Left lobe of liver (tissue), 2 donors: ENCODE results near the gene BCKDHA. TPM values are rescaled to one million over a fixed set of nuclear protein-coding genes. Genes with fewer than 3 reads are reported as not detected.
"Not testable (repeated sequence)": the region's sequence is repeated elsewhere in the genome, so short reads cannot be mapped to it uniquely, and the experiment has no call there.

Experiments
- ATAC-seq: fragments of 200-7000 bp; cut with Tn5 transposase; one replicate; pipeline ENCODE4 v1.9.1; 2020; ENCODE audit warnings: mild to moderate bottlenecking, moderate library complexity
- DNase-seq: peaks from one replicate; pipeline ENCODE4 v3.0.0-alpha.2; 2020; ENCODE audit warnings: low spot score
- total RNA-seq: library from RNA; stranded (reverse); gene quantifications from one replicate; pipeline ENCODE4 v1.2.1, GENCODE V29; 2021
- donor health status: DM: no; HTN: no; CAD: no; lungs with moderate emphysema.
- donor health status: DM: no; HTN: yes; CAD: no.

Gene BCKDHA
- total RNA-seq, 1 donor from 2014 or later: 64.4 TPM

DNA sequence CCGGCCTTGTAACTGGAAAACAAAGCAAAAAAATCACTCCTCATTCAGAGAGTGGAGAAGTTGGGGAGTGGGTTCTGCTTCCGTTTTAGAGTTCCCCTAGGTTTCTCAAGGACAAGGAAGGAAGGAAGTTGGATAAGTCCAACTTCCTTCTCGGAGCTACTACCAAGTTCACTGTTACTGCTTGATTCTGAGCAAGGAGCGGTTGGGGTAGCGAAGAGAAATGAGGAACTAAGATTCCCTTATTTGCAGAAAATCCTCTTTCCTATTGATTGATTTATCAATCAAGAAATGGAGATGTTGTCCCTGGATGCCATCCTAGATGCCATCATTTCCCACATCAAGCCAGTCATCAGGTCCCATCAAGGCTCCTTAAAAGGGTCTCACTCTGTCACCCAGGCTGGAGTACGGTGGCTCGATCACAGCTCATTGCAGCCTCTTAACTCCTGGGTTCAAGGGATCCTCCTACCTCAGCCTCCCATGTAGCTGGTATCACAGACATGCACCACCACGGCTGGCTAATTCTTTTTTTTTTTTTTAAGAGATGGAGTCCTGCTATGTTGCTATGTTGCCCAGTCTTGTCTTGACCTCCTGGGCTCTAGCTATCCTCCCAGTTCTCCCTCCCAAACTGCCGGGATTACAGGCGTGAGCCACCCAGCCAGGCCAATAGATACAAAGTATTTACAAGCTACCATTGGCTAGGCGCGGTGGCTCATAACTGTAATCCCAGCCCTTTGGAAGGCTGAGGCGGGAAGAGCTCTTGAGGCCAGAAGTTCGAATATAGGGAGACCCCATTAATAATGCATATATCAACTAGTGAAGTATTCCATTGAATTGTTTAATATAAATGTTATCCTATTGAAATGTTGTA is 32.9 kb upstream of the BCKDHA start:
- ATAC-seq: no peak
- DNase-seq: no peak

DNA sequence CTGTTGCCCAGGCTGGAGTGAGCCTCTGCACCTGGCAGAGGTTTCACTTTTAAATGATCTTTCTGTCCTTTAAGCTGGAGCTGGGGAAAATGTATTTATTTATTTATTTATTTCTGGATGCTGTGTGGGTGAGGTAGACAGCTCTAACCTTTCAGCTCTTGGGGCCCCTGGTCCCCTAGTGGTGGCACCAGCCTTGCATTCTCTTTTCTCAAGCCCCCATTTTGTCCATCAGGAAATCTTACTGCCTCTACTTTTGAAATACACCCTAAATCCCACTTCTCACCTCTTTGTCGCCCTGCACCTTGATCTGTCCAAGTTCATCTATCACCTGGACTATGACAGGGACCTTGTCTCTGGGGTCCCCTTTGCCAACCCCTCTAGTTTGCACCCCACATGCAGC is 31.5 kb upstream of the BCKDHA start:
- no peak for ATAC-seq
- DNase-seq: no peak

GRCh38 chr19:41367848-41368301 is 29.7 kb upstream of the BCKDHA start:
- ATAC-seq: no peak
- no peak for DNase-seq

DNA sequence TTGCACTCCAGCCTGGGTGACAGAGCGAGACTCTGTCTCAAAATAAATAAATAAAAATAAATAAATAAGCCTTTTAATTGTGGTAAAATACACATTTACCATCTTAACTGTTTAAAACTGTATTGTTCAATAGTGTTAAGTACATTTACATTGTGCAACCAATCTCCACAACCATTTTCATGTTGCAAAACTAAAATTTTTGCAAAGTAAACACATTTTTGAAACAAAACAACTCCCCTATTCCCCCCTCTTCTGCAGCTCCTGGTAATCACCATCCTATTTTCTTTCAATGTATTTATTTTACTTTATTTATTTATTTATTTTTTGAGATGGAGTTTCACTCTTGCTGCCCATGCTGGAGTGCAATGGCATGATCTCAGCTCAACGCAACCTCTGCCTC is 27.8 kb upstream of the BCKDHA start:
- ATAC-seq (no peak), DNase-seq (no peak)

- ATAC-seq, DNase-seq: not testable (repeated sequence)
Measured at GRCh38 chr19:41371119-41371518, 26.5 kb upstream of the BCKDHA start.

DNA sequence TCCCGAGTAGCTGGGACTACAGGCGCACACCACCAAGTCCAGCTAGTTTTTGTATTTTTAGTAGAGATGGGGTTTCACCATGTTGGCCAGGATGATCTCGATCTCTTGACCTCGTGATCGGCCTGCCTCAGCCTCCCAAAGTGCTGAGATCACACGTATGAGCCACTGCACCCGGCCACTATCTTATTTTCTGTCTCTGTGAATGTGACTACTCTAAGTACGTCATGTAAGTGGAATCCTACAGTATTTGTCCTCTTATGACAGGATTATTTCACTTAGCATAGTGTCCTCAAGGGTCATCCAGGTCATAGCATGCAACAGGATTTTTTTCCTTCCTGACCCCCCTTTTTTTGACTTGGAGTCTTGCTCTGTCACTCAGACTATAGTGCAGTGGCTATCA is 26.1 kb upstream of the BCKDHA start:
- ATAC-seq (no peak), DNase-seq (no peak)

DNA sequence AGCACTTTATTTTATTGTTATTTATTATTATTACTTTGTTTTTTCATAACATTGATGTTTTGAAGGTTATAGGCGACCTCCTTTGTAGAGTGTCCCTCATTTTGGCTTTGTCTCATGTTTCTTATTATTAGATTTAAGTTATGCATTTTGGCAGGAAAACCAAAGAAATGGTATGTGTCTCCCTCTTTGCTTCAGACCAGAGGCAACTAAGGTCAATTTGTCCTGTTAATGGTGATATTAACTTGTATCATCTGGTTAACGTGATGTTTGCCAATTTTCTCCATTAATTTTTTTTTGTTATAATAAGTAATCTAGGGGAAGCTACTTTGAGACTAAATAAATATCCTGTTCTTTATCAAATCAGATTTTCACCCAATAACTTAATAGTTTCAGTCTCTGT is 25.1 kb upstream of the BCKDHA start:
- DNase-seq: no peak
- no peak for ATAC-seq

DNA sequence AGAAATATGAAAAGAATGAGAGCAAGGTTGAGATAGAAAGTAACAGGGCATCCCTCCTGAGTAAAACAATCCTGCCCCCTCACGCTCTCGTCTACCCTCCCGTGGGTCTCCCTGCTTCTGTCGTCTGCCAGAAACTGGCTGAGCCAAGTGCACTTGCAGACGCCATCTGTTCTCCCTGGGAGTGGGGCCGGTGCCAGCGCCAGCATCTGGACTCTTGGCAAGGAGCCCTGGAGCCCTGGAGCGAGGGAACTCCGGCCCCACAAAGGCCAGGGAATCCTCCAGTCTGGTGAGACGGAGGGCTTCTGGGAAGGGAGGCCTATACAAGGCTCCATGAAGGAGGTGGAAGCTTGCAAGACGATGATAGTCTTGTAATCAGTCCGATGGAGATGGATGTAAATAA is 23.6 kb upstream of the BCKDHA start:
- ATAC-seq (peak; percentile 37), DNase-seq (no peak)

GRCh38 chr19:41376241-41376997 is 21.2 kb upstream of the BCKDHA start, which contains the start of gene TMEM91:
Gene TMEM91 (plus strand): TSS chr19:41376533. CDS start chr19:41378310, 1,777 bp downstream.
- DNase-seq (no peak), ATAC-seq (peak; percentile 69)

GRCh38 chr19:41376998-41377365 is 20.6 kb upstream of the BCKDHA start:
- DNase-seq (no peak), ATAC-seq (peak; percentile 26)

GRCh38 chr19:41377977-41378709 is 19.5 kb upstream of the BCKDHA start:
- ATAC-seq: no peak

DNA sequence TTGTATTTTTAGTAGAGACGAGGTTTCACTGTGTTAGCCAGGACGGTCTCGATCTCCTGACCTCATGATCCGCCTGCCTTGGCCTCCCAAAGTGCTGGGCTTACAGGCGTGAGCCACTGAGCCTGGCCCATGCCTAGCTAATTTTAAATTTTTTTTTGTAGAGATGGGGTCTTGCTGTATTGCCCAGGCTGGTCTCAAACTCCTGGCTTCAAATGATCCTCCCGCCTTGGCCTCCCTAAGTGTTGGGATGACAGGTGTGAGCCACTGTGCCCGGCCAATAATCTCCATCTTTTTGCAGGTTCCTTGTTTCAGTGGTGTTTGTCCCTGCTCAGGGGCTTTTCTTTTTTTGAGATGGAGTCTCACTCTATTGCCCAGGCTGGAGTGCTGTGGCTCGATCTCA is 16.1 kb upstream of the BCKDHA start:
- not testable (repeated sequence) for ATAC-seq, DNase-seq

More at GRCh38 chr19:41377977-41378709, 19.5 kb upstream of the BCKDHA start:
- DNase-seq: no peak

DNA sequence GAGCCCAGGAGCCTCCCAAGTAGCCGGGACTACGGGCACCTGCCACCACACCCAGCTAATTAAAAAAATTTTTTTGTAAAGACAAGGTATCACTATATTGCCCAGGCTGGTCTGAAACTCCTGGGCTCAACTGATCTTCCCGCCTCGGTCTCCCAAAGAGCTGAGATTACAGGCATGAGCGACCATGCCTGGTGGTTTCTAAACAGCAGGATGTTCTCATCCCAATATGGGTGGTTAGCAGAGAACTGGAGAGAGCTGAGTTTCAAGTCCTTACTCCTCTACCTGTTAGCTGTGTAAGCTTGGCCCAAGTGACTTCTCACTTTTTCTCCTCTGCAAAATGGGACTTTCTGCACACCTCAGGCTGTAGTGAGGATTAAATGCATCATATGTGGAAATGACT is 13.3 kb upstream of the BCKDHA start:
- no peak for ATAC-seq
- DNase-seq: no peak

DNA sequence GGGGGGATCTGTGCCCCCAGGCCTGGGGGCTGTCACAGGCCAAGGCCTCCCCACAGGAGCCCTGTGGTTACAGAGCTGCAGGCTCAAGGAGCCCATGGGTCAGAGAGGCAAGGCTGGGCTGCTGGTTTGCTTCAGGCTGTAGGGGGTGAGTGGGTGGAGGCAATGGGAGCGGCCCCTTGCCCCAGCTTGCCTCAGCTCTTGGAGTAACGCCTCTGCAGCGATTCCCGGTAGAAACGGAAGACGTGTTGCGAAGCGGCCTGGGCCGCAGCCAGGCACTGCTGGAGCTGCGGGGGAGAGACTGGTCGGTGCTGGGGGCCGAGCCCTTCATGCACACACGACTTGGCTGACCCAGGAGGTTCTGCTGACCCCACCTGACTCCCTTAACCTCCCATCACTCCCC is 11.2 kb upstream of the BCKDHA start:
- DNase-seq (no peak), ATAC-seq (no peak)

GRCh38 chr19:41391618-41392017 is 6.0 kb upstream of the BCKDHA start:
- no peak for ATAC-seq
- no peak for DNase-seq

DNA sequence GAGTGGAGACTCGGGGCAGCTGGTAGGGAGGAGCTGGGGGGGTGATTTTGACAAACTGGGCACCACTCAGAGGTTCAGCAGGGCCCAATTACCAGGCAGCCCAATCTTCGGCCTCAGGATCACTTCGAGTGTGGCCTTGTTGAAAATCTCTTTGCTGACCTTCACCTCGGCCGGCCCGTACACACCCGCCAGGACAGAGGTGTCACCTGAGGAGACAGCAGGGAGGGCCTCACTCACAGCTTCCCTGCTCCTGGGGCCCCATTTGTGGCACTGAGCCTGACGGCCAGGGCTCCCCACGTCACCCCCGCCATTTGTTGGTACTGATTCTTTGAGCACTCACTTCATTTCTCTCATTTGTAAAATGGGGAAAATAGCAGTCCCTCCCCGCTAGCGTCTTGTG is 4.8 kb upstream of the BCKDHA start:
- no peak for ATAC-seq
- DNase-seq: no peak

DNA sequence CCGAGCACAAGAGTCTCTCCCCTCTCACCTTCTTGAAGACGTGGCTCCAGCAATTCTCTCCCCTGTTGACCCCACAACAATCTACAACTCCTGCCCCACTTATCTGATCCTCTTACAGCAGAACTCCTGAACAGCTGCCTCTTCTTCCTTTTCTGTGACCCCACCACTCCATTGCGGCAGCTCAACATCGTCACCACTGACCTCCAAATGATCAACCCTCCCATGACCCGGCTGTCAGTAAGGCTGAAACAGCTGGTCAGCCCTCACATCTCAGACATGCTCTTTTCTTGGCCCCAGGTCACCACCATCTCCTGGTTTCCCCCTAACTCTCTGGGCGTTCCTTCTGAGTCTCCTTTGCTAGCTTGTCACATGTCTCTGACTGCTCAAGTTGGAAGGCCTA is 2.3 kb upstream of the BCKDHA start:
- ATAC-seq (no peak), DNase-seq (no peak)

- ATAC-seq (no peak), DNase-seq (no peak)
Measured at GRCh38 chr19:41398050-41398418, 416 bp downstream of the BCKDHA start.

DNA sequence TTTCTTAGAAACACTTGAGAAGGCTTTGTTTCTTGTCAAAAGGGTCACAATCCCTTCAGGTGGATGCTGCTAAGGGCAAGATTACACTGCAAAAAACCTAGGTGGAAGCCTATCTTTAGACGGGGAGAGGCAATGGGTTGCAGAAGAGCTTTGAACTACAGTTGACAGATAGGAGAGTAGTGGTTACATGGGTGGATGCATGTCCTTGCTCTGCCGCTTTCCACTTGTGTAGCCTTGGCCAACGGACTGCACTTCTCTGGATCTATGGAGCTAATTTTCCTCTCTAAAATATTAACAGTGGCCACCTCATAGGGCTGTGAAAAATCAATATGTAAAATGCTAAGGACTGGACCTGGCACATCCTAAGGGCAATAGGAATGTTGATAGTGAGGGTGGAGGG is 980 bp downstream of the BCKDHA start:
- DNase-seq (no peak), ATAC-seq (no peak)

DNA sequence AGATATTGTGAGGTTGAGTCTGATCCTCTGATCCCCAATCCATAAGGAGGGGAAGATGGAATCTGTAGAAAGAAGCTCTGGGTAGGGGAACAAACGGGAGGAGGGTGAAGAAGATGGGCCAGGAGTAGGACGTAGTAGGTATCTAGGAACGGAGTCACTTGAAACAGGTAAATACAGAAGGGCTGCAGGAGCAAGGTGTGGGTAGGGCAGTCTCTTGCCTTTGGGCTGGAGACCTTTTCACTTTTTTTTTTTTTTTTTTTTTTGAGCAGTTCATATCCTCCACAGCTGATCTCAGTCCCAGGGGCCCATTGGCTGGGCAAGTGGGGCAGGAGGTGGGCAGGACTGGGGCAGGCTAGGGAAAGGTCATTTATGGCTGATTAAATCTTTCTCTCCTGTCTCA is 1.5 kb downstream of the BCKDHA start:
- ATAC-seq: no peak

DNA sequence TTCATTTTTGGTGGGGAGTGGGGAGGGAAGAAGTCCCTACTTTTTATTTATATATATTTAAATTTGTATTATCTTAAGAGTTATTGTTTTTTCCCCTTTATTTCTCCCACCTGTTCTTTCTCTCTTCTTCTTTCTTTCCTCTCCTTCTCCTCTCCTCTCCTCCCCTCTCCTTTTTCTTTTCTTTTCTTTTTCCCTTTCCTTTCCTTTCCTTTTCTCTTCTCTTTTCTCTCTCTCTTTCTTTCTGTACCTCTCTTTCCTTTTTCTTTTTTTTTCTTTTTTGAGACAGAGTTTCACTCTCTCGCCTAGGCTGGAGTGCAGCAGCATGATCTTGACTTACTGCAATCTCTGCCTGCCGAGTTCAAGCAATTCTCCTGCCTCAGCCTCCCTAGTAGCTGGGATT is 1.9 kb downstream of the BCKDHA start:
- ATAC-seq: no peak
- DNase-seq: no peak

More for the DNA sequence above, 1.5 kb downstream of the BCKDHA start:
- DNase-seq: no peak
